Epithelial cell of proximal tubule (primary cell): ENCODE measurements around the gene STX12. TPM values are rescaled to one million over a fixed set of nuclear protein-coding genes. Genes with fewer than 3 reads are reported as not detected.

ENCODE experiments used
- DNase-seq: peaks from one replicate; pipeline ENCODE4 v3.0.0-alpha.2; 2011; ENCODE audit warnings: low read depth
- H3K4me3 ChIP-seq: 2 replicates; pipeline ENCODE4 v1.5.1; 2011; ENCODE audit warnings: low read depth, mild to moderate bottlenecking, low read length
- total RNA-seq: library from RNA; depleted of rRNA; stranded (reverse); fragments of >200 nt; gene quantifications from 2 replicates; pipeline ENCODE4 v1.2.3, GENCODE V29; 2015
- TF ChIP-seq, protein P1 (sequence below): conservative IDR thresholded peaks from 2 replicates; pipeline ENCODE4 v1.5.1; 2012; ENCODE audit warnings: low read depth, mild to moderate bottlenecking, low read length

Gene STX12
- total RNA-seq, 1 donor from 2014 or later, result 31.5 TPM

DNA sequence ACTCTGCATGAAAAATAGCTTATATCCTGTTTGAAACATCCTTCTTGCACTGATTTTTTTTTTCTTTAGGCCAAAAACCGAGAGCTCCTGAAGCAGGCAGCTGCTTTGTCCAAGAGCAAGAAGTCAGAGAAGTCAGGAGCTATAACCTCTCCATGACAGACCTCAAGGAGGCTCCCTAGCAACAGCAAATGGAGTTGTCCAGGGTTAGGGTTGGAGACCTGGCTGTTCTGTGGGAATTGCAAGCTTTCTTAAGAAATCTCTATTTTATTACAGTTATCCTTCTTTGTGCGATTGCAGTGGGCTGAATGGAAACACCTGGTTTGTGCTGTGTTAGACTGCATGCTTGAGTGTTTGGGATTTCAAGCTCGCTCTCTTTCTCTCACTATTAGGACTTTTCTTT is 12.6 kb upstream of the STX12 start:
- no peak for DNase-seq
- TF ChIP-seq, protein P1, sequence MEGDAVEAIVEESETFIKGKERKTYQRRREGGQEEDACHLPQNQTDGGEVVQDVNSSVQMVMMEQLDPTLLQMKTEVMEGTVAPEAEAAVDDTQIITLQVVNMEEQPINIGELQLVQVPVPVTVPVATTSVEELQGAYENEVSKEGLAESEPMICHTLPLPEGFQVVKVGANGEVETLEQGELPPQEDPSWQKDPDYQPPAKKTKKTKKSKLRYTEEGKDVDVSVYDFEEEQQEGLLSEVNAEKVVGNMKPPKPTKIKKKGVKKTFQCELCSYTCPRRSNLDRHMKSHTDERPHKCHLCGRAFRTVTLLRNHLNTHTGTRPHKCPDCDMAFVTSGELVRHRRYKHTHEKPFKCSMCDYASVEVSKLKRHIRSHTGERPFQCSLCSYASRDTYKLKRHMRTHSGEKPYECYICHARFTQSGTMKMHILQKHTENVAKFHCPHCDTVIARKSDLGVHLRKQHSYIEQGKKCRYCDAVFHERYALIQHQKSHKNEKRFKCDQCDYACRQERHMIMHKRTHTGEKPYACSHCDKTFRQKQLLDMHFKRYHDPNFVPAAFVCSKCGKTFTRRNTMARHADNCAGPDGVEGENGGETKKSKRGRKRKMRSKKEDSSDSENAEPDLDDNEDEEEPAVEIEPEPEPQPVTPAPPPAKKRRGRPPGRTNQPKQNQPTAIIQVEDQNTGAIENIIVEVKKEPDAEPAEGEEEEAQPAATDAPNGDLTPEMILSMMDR, result no peak
- H3K4me3 ChIP-seq, result no peak overlapping the region

DNA sequence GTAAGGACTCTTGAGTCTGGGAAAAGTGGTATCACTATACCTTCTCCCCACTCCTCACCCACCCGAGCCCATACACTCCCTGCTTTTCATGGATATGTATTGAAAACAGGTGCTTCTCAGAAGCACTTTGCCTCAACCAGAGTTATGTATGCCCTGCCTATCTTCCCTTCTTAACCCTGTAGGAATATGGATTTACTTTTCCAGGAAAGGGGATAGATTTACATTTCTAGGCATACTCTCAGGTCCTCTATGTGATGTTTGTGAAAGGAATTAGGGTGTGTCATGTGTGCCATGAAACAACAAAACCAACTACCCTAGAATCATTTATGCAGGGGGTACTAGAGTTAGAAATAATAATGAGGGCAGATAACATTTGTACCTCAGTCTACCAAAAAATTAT is 11.0 kb upstream of the STX12 start:
- no peak for DNase-seq
- no peak overlapping the region for H3K4me3 ChIP-seq
- TF ChIP-seq, protein P1, result no peak

DNA sequence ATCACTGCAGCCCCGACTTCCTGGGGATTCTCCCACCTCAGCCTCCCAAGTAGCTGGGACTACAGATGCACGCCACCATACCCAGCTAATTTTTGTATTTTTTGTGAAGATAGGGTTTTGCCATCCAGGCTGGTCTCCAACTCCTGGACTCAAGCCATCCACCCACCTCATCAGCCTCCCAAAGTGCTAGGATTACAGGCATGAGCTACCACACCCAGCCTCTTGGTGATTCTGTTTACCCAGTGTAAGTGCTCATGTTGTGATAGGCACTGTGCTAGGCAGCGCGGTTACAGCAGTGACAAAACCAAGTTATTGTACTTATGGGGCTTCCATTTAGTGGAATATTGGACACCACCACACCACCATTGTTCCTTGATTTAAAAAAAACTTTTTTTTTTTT is 9.7 kb upstream of the STX12 start:
- no peak overlapping the region for H3K4me3 ChIP-seq
- TF ChIP-seq, protein P1, result no peak
- DNase-seq, result no peak

DNA sequence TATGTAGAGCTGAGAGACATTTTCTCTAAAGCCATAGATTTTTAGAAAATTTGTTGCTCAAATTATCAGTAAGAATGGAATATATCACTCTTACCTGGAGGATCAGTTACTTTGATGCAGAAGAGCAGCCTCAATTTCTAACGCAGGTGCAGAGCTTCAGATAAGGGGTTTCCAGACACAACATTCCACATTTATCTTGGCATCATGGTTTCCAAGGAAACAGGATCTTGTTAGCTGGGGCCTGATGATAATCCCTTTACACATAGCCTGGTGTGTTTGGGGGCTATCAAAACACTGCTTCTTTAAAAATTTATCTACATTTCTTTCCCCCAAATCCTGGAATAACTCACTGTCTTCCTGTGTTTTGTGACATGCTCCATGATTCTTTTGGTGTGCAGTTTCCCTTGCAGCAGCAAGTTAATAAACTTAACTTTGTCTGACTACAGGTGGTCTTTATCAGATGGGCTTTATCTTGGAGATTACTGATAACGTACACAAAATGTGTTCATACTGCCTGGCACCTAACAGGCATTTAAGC is 2.7 kb upstream of the STX12 start:
- no peak overlapping the region for H3K4me3 ChIP-seq
- no peak for DNase-seq
- TF ChIP-seq, protein P1, result no peak

DNA sequence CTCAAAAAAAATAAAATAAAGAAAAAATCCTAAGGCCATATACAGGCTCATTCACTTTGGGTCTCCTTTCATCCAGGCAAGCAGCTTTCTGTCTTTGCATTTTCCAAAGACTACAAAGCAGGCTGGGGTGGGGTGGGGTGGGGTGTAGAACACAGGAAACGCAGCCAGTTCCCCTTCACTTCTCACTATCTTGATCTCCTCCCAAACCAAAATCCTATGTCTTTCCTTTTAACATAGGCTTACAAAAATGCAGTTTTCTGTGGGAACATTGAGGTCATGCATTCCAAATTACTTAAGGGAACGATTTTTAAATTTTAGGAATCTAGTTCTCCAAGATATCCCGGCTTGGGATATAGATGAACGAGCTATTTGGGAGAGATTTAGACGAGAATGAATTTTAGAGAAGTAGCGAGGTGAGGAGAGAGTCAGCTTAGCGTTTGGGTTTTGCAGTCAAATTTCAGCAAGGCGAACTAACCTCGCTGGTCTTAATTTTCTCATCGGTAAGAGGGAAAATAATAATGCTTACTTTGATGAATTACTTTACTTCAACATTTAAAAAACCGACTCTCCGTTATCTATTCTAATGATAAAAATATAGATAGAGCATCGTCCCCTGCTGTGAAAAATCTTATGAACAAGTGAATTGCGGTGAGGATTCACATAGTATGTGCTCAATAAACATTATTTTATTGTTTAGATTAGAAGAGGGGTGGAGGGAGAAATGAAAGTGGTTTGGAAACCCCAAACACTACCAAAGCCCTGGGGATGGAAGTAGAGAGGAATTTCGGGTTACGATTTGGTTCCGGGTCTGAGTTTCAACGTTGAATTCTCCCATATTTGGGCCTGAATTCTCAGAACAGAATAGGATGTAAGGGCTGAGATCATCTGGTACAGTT is 735 bp upstream of the STX12 start:
- TF ChIP-seq, protein P1, result no peak
- no peak for DNase-seq
- peak overlapping the region; percentile 90 for H3K4me3 ChIP-seq

DNA sequence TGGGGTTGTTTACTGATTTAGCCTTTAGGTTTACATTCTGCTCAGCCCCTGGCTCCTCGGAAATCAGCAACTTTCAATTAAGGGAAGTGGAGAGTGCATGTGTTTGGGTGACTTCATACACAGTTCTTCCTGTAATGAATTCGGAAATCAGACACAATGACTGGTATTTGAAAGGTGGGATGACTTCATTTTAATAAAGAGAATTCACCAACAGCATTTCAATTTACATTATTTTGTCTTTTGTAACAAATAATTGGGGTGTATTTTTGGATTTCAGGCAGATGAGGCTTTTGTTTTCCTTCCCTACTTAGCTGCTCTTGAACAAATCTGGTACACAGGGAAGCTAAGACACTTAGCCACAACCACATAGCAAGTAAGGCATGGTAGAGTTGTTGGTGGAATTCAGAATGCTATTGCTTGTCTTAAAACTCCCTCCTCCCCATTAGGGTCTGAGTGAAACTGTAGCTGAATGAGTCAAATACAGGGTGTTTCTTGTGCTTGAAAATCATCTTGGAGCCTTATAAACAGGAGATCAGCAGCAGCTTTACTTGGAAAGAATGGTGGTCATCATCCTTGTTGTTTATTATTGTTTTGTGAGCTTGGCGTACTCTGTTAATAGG is 917 bp downstream of the STX12 start:
- peak overlapping the region; percentile 90 for H3K4me3 ChIP-seq
- DNase-seq, result no peak
- TF ChIP-seq, protein P1, result no peak
